ENCODE measurements around the gene SLIT1. TPM values are rescaled to one million over a fixed set of nuclear protein-coding genes. Genes with fewer than 3 reads are reported as not detected.

Gene SLIT1
- total RNA-seq, 6 experiments from 2014 or later, result 0.04 to 0.29 (median 0.12) TPM; not detected in 1

DNA sequence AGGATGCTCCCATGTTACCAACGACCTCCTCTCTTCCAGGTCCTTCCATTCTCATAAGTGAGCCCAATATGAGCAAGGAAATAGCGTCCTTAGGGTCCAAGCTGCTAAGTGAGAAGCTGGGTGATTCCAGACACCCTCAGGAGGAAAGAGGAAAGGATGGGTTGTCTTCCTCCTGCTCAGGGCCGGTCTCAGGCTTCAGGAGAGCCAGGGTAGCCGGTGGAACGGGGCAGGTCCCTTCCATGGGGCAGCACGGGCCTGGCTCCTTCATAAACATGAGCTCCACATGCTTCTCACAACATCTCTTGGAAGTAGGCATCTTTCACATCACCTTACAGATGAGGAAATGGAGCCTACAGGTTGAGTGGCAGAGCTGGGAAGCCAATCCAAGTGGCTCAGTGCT is 12.7 kb downstream of the SLIT1 start:
- DNase-seq, result peak in 1 of 3 donors; percentile 6
- 56% methylated on average over 2 of the region's 6 CpGs for WGBS (ENCODE audit: insufficient coverage, low coverage, low lambda C conversion rate, missing lambda C conversion rate)
- no peak for ATAC-seq
- Histone ChIP-seq H3K4me3 (no peak overlapping the region), H3K27ac (no peak overlapping the region), H3K9me3 (no peaks in the 10 kb centered on the region), H3K27me3 (no peaks in the 10 kb centered on the region), H3K4me1 (no peaks in the 10 kb centered on the region), H3K36me3 (no peaks in the 10 kb centered on the region)
- intact Hi-C loops (cut with DNase I), result no loop called here
- TF ChIP-seq, protein P1, sequence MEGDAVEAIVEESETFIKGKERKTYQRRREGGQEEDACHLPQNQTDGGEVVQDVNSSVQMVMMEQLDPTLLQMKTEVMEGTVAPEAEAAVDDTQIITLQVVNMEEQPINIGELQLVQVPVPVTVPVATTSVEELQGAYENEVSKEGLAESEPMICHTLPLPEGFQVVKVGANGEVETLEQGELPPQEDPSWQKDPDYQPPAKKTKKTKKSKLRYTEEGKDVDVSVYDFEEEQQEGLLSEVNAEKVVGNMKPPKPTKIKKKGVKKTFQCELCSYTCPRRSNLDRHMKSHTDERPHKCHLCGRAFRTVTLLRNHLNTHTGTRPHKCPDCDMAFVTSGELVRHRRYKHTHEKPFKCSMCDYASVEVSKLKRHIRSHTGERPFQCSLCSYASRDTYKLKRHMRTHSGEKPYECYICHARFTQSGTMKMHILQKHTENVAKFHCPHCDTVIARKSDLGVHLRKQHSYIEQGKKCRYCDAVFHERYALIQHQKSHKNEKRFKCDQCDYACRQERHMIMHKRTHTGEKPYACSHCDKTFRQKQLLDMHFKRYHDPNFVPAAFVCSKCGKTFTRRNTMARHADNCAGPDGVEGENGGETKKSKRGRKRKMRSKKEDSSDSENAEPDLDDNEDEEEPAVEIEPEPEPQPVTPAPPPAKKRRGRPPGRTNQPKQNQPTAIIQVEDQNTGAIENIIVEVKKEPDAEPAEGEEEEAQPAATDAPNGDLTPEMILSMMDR (IDR thresholded peaks at IDR 0.05), result no peak
- no peak for TF ChIP-seq POLR2A (IDR thresholded peaks at IDR 0.05)

DNA sequence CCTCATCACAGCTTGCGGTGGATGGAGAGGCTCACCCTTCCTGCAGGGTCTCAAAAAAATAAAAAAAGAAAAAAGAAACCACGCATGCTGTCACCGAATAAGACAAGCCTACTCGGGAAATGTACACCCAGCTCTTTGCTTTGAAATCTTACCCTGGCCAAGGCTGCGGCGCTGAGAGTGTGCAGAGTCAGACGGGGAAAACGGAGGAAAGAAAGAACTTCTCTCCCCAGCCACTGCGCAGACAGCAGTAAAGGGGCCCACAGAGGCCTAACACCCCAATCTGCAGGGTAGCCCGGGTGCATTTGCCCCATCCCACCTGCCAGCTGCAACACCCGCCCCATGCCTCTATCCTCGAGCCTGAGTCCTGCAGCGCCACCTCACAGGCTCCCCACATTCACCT is 14.8 kb downstream of the SLIT1 start:
- no peaks in the 10 kb centered on the region for H3K9me3 ChIP-seq
- H3K4me3 ChIP-seq, result no peak overlapping the region
- peak in 1 of 3 donors; percentile 39 for DNase-seq
- no peaks in the 10 kb centered on the region for H3K4me1 ChIP-seq
- no peaks in the 10 kb centered on the region for H3K36me3 ChIP-seq
- TF ChIP-seq POLR2A (IDR thresholded peaks at IDR 0.05), result no peak
- TF ChIP-seq, protein P1 (IDR thresholded peaks at IDR 0.05), result no peak
- no peak for ATAC-seq
- WGBS (ENCODE audit: insufficient coverage, low coverage, low lambda C conversion rate, missing lambda C conversion rate), result 62% methylated on average over 7 of the region's 13 CpGs
- intact Hi-C loops (cut with DNase I), result no loop called here
- H3K27me3 ChIP-seq, result no peaks in the 10 kb centered on the region
- no peak overlapping the region for H3K27ac ChIP-seq

DNA sequence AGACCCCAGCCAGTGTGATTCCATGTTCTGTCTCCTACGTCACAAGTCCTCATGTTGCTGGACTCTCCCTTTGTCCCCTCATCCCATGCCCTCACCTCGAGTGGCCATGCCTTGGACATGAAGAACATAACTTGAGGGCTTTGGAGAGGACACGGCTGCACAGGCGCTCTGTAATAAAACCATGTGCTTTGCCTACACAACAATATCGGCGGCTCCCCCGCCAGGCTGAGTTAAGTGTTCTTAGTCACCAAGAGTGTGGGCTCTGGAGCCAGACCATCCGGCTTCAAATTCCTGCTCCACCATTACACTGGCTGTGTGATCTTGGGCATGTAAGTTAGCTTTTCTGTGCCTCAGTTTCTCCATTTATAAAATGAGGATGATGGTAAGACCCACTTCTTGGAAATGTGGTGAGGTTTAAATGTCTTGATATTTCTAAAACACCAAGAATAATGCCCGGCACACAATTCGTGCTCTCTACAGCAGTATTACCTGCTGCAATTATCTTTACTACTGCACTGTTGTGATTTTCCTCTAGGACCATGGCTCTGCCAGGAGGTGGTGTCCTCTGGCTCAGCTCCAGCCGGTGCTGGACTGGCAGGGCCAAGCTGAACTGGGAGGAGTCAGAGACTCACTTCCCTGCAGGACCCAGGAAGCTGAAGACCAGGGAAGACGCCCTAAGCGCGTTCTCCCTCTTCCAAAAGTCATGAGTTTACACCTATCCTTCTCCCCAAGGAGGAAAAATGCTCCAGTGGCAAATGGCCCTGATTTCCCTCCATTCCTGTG is 15.7 kb downstream of the SLIT1 start:
- TF ChIP-seq POLR2A (IDR thresholded peaks at IDR 0.05), result no peak
- TF ChIP-seq, protein P1 (IDR thresholded peaks at IDR 0.05), result no peak
- no peaks in the 10 kb centered on the region for H3K36me3 ChIP-seq
- ATAC-seq, result peak in 2 of 4 donors; percentile 17 to 32
- WGBS (ENCODE audit: insufficient coverage, low coverage, low lambda C conversion rate, missing lambda C conversion rate), result 62% methylated on average over 7 of the region's 14 CpGs
- intact Hi-C loops (cut with DNase I), result no loop called here
- no peak overlapping the region for H3K27ac ChIP-seq
- peak in 1 of 3 donors; percentile 42 for DNase-seq
- no peaks in the 10 kb centered on the region for H3K27me3 ChIP-seq
- no peaks in the 10 kb centered on the region for H3K4me1 ChIP-seq
- no peak overlapping the region for H3K4me3 ChIP-seq
- no peaks in the 10 kb centered on the region for H3K9me3 ChIP-seq

DNA sequence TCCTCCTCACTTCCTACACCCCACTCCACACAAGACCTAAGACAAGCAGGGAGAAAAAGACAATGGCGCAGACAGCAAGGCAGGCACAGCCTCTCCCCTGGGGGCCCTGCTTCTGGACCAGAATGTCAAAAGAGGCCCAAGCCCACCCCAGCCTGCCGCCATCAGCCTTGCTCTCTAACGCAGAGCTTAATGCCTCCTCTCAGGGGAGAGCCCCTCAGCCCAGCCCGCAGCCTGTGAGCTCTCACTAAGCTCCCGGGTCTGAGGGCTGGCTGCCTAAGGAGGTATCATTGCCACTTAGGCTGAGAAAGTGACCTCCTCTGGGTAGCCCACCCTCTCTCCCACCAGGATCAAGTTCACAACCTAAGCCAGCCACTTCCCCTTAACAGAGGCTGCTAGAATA is 16.7 kb downstream of the SLIT1 start:
- TF ChIP-seq, protein P1 (IDR thresholded peaks at IDR 0.05), result no peak
- TF ChIP-seq POLR2A (IDR thresholded peaks at IDR 0.05), result no peak
- ATAC-seq (no peak), DNase-seq (peak in 1 of 3 donors; percentile 26)
- intact Hi-C loops (cut with DNase I), result no loop called here
- Histone ChIP-seq H3K36me3 (no peaks in the 10 kb centered on the region), H3K27me3 (no peaks in the 10 kb centered on the region), H3K9me3 (no peaks in the 10 kb centered on the region), H3K27ac (no peak overlapping the region), H3K4me3 (no peak overlapping the region), H3K4me1 (no peaks in the 10 kb centered on the region)
- 56% methylated on average over 3 of the region's 5 CpGs for WGBS (ENCODE audit: insufficient coverage, low coverage, low lambda C conversion rate, missing lambda C conversion rate)
